NCI-H446 (cell line): ENCODE results near the gene SLC22A5.

Experiments
- DNase-seq, 2 experiments: peaks; one replicate each; lab custom pipeline; 2025; lab: John Stamatoyannopoulos, UW

Gene SLC22A5

GRCh38 chr5:132365213-132365612, 4.3 kb upstream of the SLC22A5 start:
- DNase-seq: peak in 1 of 2 experiments; percentile 12

- DNase-seq: no peak
Measured at GRCh38 chr5:132368186-132368585, 1.3 kb upstream of the SLC22A5 start.

DNA sequence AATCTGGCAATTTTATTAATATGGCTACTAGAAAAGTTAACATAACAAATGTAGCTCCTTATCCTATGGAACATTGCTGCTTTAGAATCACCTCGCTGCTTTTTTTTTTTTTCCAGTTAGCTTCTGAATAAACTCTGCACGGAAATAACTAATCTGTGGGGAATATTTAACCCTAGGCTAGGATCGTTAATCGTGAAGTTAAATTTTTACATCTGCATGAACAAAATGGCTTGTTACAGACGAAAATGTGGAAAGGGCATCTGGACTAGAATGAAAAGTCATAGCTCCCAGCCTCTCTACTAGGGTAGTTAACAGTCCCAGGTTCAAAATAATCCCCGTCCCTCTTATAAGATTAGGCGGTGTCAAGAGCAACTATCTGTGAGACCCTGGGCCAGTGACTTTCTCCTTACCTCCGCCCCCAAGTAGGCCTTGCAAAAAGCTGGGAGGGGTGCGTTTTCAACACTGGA, 470 bp upstream of the SLC22A5 start:
- DNase-seq: no peak

DNA sequence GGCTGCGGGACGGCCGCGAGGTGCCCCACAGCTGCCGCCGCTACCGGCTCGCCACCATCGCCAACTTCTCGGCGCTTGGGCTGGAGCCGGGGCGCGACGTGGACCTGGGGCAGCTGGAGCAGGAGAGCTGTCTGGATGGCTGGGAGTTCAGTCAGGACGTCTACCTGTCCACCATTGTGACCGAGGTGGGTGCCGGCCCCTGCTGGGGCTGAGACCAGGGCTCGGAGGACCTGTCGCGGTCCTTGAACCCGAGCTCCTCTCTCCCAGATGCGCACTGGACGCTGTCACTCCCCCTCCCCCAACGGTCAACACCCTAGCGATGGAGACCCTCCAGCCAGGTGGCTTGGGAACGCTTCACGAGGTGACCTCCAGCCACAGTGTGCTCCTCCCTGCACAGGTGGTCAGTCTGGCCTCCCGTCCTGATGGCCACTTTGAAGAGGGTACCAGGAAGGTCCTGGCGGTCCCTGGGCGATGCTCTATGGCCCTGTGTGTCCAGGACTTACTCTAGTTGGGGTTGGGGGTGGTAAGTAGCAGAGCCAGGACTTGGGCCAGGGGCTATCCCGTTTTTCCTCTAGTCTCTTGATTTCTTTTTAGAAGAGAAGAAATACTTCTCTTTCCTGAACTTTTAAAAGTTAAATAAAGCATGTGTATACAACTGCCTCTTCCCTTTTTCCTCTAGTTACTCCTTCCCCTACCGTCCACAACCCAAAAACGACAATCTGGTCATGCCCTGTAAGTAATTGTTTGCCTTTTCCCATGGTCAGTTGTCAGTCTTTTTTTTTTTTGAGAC, 866 bp downstream of the SLC22A5 start:
- no peak for DNase-seq

GRCh38 chr5:132370971-132371602, 1.6 kb downstream of the SLC22A5 start:
- no peak for DNase-seq

DNA sequence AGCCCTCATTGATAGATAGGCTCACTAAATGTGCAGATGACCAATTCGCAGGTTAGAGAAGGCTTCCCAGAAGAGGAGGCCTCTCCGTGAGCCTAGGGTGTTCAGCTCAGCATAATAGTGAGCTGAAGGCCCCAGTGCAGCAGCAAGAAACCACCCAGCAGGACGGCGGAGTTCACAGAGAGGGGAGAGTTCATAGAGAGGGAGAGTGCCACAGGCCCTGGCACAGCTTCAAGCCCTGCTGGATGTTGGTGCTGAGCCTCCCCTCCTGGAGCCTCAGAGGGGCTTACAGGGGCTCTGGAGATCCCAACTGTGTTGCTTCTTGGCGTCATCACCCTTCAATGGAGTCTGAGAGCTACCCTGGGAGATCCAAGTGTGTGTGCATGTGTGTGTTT, 2.1 kb downstream of the SLC22A5 start:
- DNase-seq: no peak

DNA sequence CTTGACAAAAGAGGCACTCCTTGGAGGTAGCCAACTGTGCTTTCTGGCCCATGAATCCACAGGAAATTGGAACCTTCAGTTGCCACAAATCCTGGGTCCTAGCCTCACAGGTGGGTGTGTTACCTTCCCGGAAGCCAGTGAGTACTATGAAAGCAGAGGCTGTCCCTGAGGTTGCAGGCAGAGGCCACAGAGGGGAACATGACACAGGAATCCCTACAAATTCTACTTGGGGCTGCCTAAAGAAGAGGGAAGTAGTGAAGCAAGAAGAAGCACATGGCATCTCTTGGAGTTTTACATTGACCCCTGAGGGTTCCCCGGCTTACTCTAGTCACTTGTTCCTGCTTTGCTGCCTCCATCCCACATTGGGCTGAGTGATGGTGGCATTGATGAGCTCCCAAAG, 2.6 kb downstream of the SLC22A5 start:
- no peak for DNase-seq

DNA sequence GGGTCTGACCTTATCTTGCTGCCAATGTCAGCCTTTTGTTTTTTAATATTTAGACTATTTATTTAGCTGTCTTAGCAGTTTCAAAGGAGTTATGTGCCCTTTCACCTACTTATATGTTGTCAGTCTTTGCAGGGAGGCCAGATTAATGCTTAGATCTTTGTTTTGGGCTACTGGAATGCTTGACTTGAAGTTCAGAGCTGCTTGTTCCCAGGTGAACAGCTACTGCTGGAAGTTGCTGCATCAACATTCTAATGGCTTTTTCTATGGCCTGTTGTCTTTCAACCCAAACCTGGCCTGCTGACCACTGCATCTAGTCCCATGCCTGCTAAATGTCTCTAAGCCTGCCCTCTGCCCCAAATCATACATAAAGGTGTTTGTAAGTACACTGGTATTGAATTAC, 3.0 kb downstream of the SLC22A5 start:
- no peak for DNase-seq

- DNase-seq: peak in 1 of 2 experiments; percentile 4
Measured at GRCh38 chr5:132375957-132376356, 6.4 kb downstream of the SLC22A5 start.

- DNase-seq: peak in 1 of 2 experiments; percentile 42
Measured at GRCh38 chr5:132376694-132377641, 7.5 kb downstream of the SLC22A5 start.

- no peak for DNase-seq
Measured at GRCh38 chr5:132377738-132378137, 8.2 kb downstream of the SLC22A5 start.

- DNase-seq: no peak
Measured at GRCh38 chr5:132378580-132378979, 9.1 kb downstream of the SLC22A5 start.

GRCh38 chr5:132380047-132380446, 10.5 kb downstream of the SLC22A5 start:
- no peak for DNase-seq

DNA sequence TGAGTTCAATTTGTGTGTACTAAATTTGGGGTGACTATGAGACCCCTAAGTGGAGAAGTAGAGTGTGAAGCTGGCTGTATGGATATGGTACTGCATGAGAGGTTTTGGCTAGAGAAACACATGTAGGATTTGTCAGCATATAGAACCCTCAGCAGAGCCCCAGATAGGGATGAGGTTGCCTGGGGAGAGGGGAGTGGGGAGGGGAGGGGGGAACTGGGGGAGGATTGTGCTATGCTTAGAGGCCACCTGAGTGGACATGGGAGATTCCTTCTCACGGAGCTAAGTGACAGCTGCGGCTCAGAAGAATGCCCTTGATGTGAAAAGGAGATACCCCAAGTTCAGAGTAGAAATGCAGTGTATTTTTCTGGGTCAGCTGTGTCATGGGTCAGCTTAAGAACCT, 11.2 kb downstream of the SLC22A5 start:
- no peak for DNase-seq

DNA sequence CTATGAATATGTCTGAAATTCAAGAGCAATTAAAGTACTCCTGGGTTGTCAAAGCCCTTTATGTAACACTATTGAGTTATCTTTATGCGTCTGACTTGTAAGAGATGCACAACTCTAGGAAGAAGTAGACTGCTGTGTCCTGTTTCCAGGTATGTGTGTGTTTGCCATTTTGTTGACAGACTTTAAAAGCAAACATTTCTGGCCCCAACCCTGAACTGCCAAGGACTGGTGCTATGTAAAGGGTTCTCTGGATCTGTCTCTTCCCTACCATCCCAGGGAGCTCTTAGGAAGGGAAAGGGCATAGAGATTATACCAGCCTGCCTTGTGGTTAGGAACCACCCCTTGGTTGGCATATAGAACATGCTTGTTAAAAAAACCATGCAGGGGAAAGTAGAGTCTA, 12.1 kb downstream of the SLC22A5 start:
- DNase-seq: no peak

DNA sequence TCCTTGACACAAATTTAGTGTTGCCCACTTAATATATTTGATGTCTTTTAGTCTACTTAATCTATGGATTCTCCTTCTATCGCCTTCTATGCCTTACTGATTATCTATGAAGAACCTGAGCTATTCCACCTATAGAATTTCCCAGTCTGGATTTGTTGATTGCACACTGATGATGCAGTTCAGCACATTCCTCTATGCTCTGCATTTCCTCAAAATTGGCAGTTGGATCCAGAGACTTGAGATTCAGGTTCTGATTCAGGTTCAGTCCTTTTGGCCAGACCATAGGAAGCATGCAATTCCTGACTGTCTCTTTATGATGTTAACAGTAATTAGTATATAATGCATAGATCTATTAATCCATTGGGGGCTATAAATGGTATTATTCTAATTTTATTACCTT, 13.8 kb downstream of the SLC22A5 start:
- DNase-seq: no peak

- no peak for DNase-seq
Measured at GRCh38 chr5:132383984-132384383, 14.5 kb downstream of the SLC22A5 start.

DNA sequence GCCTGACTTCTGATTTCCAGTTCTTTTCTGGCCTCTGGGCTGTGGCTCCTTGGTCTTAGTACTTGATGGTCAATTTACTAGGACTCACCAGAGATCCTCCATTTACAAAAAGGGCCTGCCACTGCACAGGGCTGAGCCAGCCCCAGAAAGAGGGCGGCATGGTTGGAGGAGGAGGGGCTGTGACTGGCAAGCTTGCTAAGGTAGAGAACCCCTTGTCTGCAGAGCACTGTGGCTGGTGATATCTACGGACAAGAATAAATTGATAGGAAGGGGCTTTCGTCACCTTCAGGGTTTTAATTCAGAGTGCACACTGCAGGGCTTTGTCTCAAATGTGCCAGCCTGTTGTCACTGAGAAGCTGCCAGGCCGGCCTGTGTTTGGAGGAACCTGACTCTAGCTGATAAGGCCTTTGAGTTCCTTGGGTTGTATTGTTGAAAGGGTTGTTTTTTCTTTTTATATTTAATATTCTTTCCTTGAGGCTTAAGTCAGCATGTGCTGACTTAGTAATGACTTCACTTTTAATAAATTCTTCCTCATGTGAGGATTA, 15.1 kb downstream of the SLC22A5 start:
- no peak for DNase-seq

DNA sequence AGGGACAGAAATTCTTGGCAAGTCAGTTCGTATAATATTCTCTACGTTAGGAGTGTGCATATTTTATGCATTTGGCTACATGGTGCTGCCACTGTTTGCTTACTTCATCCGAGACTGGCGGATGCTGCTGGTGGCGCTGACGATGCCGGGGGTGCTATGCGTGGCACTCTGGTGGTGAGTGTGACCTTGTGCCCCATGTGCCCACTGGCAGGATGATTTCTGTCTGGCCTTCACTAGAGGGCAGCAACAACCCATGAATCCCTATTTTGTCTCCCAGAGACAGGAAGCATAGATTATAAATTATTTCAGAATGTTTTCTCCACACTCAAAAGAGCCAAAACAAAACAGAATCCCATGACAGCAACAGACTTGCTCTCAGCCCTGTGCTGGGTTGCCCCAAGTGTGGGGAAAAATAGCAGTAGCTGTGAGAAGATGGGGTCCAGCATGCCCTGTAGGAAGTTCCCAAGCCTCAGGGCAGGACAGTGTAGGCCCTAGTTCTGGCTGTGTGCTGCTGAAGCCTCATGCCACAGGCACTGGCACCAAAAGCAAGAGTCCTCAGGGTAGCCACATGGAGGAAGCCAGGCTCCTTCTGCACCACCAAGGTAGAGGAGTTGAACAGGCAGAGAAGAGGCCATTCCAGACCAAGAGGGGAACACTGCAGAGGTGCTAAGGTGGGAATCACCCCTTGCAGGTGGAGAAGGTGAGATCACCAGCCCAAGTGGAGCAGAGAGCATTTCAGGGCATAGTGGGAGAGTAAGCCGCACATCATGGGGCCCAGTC, 16.0 kb downstream of the SLC22A5 start:
- peak in 1 of 2 experiments; percentile 25 for DNase-seq

- DNase-seq: peak in 1 of 2 experiments; percentile 56
Measured at GRCh38 chr5:132386644-132387286, 17.3 kb downstream of the SLC22A5 start.

DNA sequence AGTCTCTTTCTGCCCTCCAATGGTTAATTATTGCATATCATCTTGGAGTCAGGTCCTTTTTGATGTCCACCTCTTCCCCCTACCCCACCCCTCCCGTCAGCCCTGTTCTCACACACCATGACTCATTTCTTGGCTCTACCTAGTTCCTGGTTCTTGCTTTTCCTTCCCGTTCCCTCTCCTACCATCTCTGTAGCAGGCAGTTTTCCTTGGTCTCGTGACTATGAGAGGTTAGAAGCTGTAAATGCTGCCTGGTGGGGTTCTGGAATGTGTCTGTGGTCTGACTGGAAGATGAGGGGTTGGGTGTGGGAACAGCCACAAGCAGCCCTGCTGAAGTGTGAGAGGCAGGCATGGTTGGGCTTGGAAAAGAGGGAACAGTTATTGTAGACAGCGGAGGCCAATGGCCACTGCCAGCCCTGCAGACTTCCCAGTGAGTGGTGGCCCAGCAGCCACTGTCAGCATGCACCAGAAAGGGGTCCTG, 18.2 kb downstream of the SLC22A5 start:
- DNase-seq: peak in 1 of 2 experiments; percentile 44
